ENCODE data around the gene LOXHD1.

GRCh38 chr18:46461993-46462392 is 195.0 kb downstream of the LOXHD1 start:
- TF ChIP-seq CTCF (conservative IDR thresholded peaks at IDR 0.05) (no peak), EZH2 (IDR thresholded peaks at IDR 0.05; ENCODE audit: low read depth) (no peak)
